Parathyroid adenoma (tissue), 2 donors: ENCODE measurements around the gene TRAPPC1.

ENCODE experiments used
- H2AFZ ChIP-seq: fragments of 300-600 bp; sonication (generic); one replicate; pipeline ENCODE4 v1.7.0; 2017; ENCODE audit warnings: antibody characterized with exemption, mild to moderate bottlenecking
- H3K27ac ChIP-seq: fragments of 300-600 bp; sonication (generic); one replicate; pipeline ENCODE4 v1.7.0; 2017
- H3K27me3 ChIP-seq: fragments of 300-600 bp; sonication (generic); one replicate; pipeline ENCODE4 v1.7.0; 2017; ENCODE audit warnings: low read length; ENCODE audit not compliant: control insufficient read depth, insufficient read depth
- H3K36me3 ChIP-seq: fragments of 300-600 bp; sonication (generic); one replicate; pipeline ENCODE4 v1.7.0; 2017; ENCODE audit warnings: low read length; ENCODE audit not compliant: control insufficient read depth, insufficient read depth
- H3K4me1 ChIP-seq: fragments of 300-600 bp; sonication (generic); one replicate; pipeline ENCODE4 v1.7.0; 2017; ENCODE audit warnings: control low read depth
- H3K4me2 ChIP-seq: fragments of 300-600 bp; sonication (generic); one replicate; pipeline ENCODE4 v1.7.0; 2017; ENCODE audit warnings: low read length
- H3K4me3 ChIP-seq: fragments of 300-600 bp; sonication (generic); one replicate; pipeline ENCODE4 v1.7.0; 2017; ENCODE audit warnings: low read depth, low read length
- H3K79me2 ChIP-seq: fragments of 300-600 bp; sonication (generic); one replicate; pipeline ENCODE4 v1.7.0; 2017; ENCODE audit warnings: control low read depth
- H3K9ac ChIP-seq: fragments of 300-600 bp; sonication (generic); one replicate; pipeline ENCODE4 v1.7.0; 2017; ENCODE audit warnings: mild to moderate bottlenecking
- H3K9me3 ChIP-seq: fragments of 300-600 bp; sonication (generic); one replicate; pipeline ENCODE4 v1.7.0; 2017; ENCODE audit warnings: low read length; ENCODE audit not compliant: control insufficient read depth
- CTCF ChIP-seq: fragments of 300-600 bp; sonication (generic); IDR thresholded peaks from one replicate; pipeline ENCODE4 v1.7.0; 2017; ENCODE audit warnings: antibody characterized with exemption, mild to moderate bottlenecking
- donor health status: primary hyperparathyroidism.

The TRAPPC1 gene

GRCh38 chr17:7897773-7898172, 34.0 kb downstream of the TRAPPC1 start:
- H3K36me3 ChIP-seq = no peaks in the 10 kb centered on the region
- no peak overlapping the region for H3K4me3 ChIP-seq
- H3K4me1 ChIP-seq = peaks cover 13% of the 10 kb centered on the region
- H3K4me2 ChIP-seq = no peak overlapping the region
- peak overlapping the region; percentile 1 for H2AFZ ChIP-seq
- peak overlapping the region; percentile 37 for H3K27ac ChIP-seq
- peak; percentile 86 for TF ChIP-seq CTCF
- peaks cover 10% of the 10 kb centered on the region for H3K79me2 ChIP-seq
- no peaks in the 10 kb centered on the region for H3K9me3 ChIP-seq
- no peaks in the 10 kb centered on the region for H3K27me3 ChIP-seq
- no peak overlapping the region for H3K9ac ChIP-seq

GRCh38 chr17:7897090-7897489, 34.7 kb downstream of the TRAPPC1 start:
- Histone ChIP-seq H2AFZ (no peak overlapping the region), H3K9ac (no peak overlapping the region), H3K9me3 (no peaks in the 10 kb centered on the region), H3K4me2 (no peak overlapping the region), H3K27me3 (no peaks in the 10 kb centered on the region), H3K36me3 (no peaks in the 10 kb centered on the region), H3K4me1 (peaks cover 13% of the 10 kb centered on the region), H3K79me2 (peaks cover 10% of the 10 kb centered on the region), H3K27ac (peak overlapping the region; percentile 37), H3K4me3 (no peak overlapping the region)
- no peak for TF ChIP-seq CTCF

GRCh38 chr17:7894866-7895265, 36.9 kb downstream of the TRAPPC1 start:
- Histone ChIP-seq H3K36me3 (no peaks in the 10 kb centered on the region), H3K9me3 (no peaks in the 10 kb centered on the region), H3K27ac (no peak overlapping the region), H3K79me2 (peaks cover 15% of the 10 kb centered on the region), H3K9ac (no peak overlapping the region), H3K4me3 (no peak overlapping the region), H3K4me1 (peaks cover 15% of the 10 kb centered on the region), H2AFZ (no peak overlapping the region), H3K4me2 (no peak overlapping the region), H3K27me3 (no peaks in the 10 kb centered on the region)
- TF ChIP-seq CTCF = no peak

GRCh38 chr17:7894226-7894625, 37.5 kb downstream of the TRAPPC1 start:
- no peaks in the 10 kb centered on the region for H3K36me3 ChIP-seq
- H3K79me2 ChIP-seq = peaks cover 15% of the 10 kb centered on the region
- no peak overlapping the region for H2AFZ ChIP-seq
- TF ChIP-seq CTCF = no peak
- peaks cover 21% of the 10 kb centered on the region for H3K4me1 ChIP-seq
- H3K27ac ChIP-seq = no peak overlapping the region
- H3K4me2 ChIP-seq = no peak overlapping the region
- H3K27me3 ChIP-seq = no peaks in the 10 kb centered on the region
- H3K9me3 ChIP-seq = no peaks in the 10 kb centered on the region
- H3K9ac ChIP-seq = no peak overlapping the region
- H3K4me3 ChIP-seq = no peak overlapping the region

GRCh38 chr17:7893187-7893880, 38.4 kb downstream of the TRAPPC1 start:
- Histone ChIP-seq H3K36me3 (no peaks in the 10 kb centered on the region), H3K9me3 (no peaks in the 10 kb centered on the region), H3K79me2 (peaks cover 13% of the 10 kb centered on the region), H3K9ac (no peak overlapping the region), H3K27me3 (no peaks in the 10 kb centered on the region), H3K4me2 (no peak overlapping the region), H2AFZ (no peak overlapping the region), H3K4me1 (peaks cover 30% of the 10 kb centered on the region), H3K4me3 (no peak overlapping the region), H3K27ac (no peak overlapping the region)
- no peak for TF ChIP-seq CTCF
